Neutrophil (primary cell): ENCODE results near the gene P3R3URF.

ENCODE experiments used
- H3K27ac ChIP-seq: fragments of 200-600 bp; sonication (generic); 2 replicates; pipeline ENCODE4 v1.5.1; 2016; ENCODE audit warnings: mild to moderate bottlenecking, moderate library complexity
- H3K27me3 ChIP-seq: fragments of 200-600 bp; sonication (generic); 2 replicates; pipeline ENCODE4 v1.6.0; 2016; ENCODE audit warnings: mild to moderate bottlenecking
- H3K36me3 ChIP-seq: fragments of 200-600 bp; sonication (generic); 2 replicates; pipeline ENCODE4 v1.5.1; 2017
- H3K4me1 ChIP-seq, 2 experiments: fragments of 200-600 bp in 1 of 2; sonication (generic) in 1 of 2; 1 replicate in 1 of 2; 2 replicates in 1 of 2; pipeline versions ENCODE4 v1.5.1 to v1.6.1; 2013 to 2016; ENCODE audit warnings: low read depth in 1 of 2, low read length in 1 of 2, mild to moderate bottlenecking in 1 of 2, moderate library complexity in 1 of 2; ENCODE audit not compliant: control insufficient read depth in 1 of 2, insufficient read depth in 1 of 2
- H3K4me3 ChIP-seq, 2 experiments: fragments of 200-600 bp in 1 of 2; sonication (generic) in 1 of 2; 1 replicate in 1 of 2; 2 replicates in 1 of 2; pipeline ENCODE4 v1.5.1; 2013 to 2016; ENCODE audit warnings: low read depth in 1 of 2, low read length in 1 of 2, mild to moderate bottlenecking in 1 of 2, moderate library complexity in 1 of 2
- H3K9me3 ChIP-seq: fragments of 200-600 bp; sonication (generic); 2 replicates; pipeline ENCODE4 v1.5.1; 2016
- TF ChIP-seq, protein P1 (sequence below): fragments of 200-600 bp; sonication (generic); IDR thresholded peaks from 2 replicates; pipeline ENCODE4 v1.5.1; 2016; ENCODE audit warnings: antibody characterized with exemption

P3R3URF gene

DNA sequence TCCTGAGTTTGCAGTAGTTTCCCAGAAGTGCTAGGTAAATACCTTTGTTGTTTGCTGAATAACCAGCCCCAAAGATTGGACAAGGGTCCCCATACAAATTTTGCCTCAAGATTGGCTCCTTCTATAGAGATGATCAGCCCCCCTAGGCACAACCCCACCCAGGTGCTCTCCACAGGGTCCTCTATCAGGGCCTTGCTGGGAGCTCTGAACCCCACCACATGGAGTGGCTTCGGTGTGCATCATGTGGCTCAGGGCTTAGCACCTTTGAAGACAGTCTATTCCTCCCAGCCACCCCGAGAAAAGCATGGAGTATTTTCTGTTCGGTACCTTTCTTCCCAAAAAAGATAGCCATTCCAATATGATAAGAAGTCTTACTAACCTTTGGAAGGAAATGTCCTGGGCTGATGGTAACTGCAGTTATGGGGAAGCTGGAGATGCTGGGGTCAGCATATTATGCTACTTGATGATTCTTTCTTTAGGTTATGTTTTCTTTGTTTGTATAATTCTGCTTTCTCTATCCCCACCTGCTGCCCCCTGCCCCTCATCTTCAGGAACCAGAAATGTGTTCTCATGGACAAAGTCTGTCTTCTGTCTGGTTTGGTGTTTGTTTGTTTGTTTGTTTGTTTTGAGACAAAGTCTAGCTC, 6.4 kb downstream of the P3R3URF start:
- H3K36me3 ChIP-seq = no peaks in the 10 kb centered on the region
- H3K27ac ChIP-seq = no peak overlapping the region
- H3K27me3 ChIP-seq = peaks cover 55% of the 10 kb centered on the region
- no peaks in the 10 kb centered on the region for H3K9me3 ChIP-seq
- TF ChIP-seq, protein P1, sequence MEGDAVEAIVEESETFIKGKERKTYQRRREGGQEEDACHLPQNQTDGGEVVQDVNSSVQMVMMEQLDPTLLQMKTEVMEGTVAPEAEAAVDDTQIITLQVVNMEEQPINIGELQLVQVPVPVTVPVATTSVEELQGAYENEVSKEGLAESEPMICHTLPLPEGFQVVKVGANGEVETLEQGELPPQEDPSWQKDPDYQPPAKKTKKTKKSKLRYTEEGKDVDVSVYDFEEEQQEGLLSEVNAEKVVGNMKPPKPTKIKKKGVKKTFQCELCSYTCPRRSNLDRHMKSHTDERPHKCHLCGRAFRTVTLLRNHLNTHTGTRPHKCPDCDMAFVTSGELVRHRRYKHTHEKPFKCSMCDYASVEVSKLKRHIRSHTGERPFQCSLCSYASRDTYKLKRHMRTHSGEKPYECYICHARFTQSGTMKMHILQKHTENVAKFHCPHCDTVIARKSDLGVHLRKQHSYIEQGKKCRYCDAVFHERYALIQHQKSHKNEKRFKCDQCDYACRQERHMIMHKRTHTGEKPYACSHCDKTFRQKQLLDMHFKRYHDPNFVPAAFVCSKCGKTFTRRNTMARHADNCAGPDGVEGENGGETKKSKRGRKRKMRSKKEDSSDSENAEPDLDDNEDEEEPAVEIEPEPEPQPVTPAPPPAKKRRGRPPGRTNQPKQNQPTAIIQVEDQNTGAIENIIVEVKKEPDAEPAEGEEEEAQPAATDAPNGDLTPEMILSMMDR = no peak
- no peak overlapping the region for H3K4me3 ChIP-seq
- peaks cover 8 to 13% of the 10 kb centered on the region in 2 experiments for H3K4me1 ChIP-seq

DNA sequence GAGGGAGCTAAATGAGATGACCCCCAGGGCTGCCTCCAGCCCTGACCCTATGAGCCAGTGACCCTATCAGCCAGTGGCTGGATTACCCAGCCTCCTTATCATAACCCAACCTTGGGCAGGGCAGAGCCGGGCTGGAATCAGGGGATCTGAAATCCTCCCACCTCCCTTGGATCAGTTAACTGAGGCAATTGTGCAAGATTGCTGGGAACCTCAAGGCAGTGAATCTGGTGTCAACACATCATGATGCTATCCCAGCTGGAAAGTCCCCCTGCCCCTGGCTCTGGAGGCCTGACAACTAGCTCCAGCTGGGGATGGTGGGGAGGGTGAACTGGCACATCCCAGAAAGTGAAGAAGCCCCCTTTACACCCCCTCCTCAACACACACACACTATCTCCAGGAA, 7.8 kb downstream of the P3R3URF start:
- H3K36me3 ChIP-seq = no peaks in the 10 kb centered on the region
- H3K9me3 ChIP-seq = no peaks in the 10 kb centered on the region
- H3K27ac ChIP-seq = no peak overlapping the region
- peaks cover 8 to 13% of the 10 kb centered on the region in 2 experiments for H3K4me1 ChIP-seq
- peaks cover 65% of the 10 kb centered on the region for H3K27me3 ChIP-seq
- no peak overlapping the region for H3K4me3 ChIP-seq
- TF ChIP-seq, protein P1 = no peak

DNA sequence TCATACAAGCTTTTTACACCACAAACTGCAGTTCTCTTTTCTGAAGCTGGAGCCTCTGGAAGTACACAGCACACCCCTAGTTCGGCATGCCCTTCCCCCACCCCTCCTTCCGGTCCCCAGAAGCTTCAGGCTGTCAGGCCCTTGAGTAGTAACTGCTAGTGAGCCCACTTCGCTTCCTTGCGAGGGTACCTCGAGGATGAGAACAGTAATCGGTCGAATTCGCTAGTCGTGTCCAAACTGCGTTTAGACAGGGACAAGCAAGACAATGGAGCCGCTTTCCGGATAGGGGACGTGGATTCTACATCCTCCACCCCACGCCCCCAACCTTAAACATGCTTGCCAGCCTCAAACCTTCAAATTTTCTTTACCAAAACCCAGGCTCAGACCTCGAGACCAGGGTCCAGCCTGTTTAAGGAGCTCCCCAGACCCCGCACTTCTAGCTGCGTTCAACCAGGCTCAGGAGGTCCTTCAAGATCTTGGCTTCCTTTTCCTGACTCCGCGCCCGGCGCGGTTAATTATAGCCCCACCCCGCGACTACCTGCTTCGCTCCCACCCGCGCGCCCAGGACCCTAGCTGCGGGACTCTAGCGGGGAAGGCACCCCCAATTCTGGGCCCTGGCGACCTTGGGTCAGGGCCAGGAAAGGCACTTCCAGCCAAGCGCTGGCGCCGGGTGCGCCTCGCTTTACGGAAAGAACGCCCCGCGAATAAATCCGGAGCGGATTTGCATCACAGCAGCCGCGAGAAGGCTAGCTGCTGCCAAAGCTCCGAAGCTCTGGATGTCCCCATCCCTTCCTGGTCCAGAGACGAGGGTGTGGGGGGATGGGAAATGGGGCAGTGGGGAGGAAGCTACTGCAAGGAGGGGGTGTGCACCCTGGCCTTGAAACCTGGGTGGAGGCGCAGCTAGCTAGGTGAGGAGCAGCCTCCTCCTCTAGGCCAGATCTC, 9.5 kb downstream of the P3R3URF start:
- no peak overlapping the region for H3K27ac ChIP-seq
- TF ChIP-seq, protein P1 = no peak
- peaks cover 66% of the 10 kb centered on the region for H3K27me3 ChIP-seq
- no peaks in the 10 kb centered on the region for H3K36me3 ChIP-seq
- peak overlapping the region; percentile 42 to 49 for H3K4me3 ChIP-seq
- no peaks in the 10 kb centered on the region for H3K9me3 ChIP-seq
- peaks cover 8 to 13% of the 10 kb centered on the region in 2 experiments for H3K4me1 ChIP-seq

DNA sequence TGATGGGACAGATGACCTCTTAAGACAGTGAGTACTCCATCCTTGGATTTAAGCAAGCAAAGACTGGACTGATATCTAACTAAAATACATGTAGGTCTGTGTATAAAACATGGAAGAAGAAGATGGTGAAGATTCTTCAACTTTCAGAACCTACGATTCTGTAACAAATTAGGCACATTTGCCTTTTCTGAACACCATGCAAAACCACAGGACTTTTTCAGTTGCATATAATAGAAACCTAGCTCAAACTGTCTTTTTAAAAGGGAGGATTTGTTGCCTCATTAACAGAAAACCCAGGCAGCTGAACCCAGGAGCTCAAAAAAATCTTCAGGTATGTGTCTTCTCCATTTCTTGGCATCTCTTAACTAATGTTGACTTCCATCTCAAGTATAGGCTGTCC, 16.1 kb downstream of the P3R3URF start:
- H3K27ac ChIP-seq = no peak overlapping the region
- H3K4me3 ChIP-seq = no peak overlapping the region
- H3K9me3 ChIP-seq = no peaks in the 10 kb centered on the region
- H3K4me1 ChIP-seq = no peaks in the 10 kb centered on the region
- H3K36me3 ChIP-seq = no peaks in the 10 kb centered on the region
- TF ChIP-seq, protein P1 = no peak
- peaks cover 22% of the 10 kb centered on the region for H3K27me3 ChIP-seq

DNA sequence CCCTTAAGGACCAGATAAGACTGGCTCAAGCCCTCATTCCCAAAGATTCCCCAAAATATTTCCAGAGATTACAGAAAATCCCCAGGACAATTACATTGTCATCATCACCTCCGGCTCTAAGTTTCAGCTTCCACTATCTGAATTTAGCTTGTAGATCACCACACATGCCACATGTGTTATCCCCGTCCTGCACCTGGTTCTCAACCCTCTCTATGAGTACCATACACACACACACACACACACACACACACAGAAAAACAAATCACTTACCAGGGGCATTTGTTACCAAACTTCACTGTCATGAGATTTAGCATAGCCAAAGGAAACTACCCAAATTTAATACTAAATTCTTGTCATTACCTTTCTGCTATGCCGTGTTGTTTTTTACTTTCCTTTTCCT, 16.8 kb downstream of the P3R3URF start:
- TF ChIP-seq, protein P1 = no peak
- Histone ChIP-seq H3K27me3 (peaks cover 15% of the 10 kb centered on the region), H3K9me3 (no peaks in the 10 kb centered on the region), H3K36me3 (no peaks in the 10 kb centered on the region), H3K4me3 (no peak overlapping the region), H3K4me1 (no peaks in the 10 kb centered on the region), H3K27ac (no peak overlapping the region)
